Lung (tissue), 12 donors: ENCODE data around the gene NSD1. TPM values are rescaled to one million over a fixed set of nuclear protein-coding genes. Genes with fewer than 3 reads are reported as not detected.

Experiments
- ATAC-seq: fragments of 200-7000 bp; cut with Tn5 transposase; one replicate; pipeline ENCODE4 v1.9.1; 2020; ENCODE audit warnings: moderate number of reproducible peaks; ENCODE audit not compliant: insufficient read depth, low FRiP score
- DNase-seq, 3 donors: peaks; one replicate each; pipeline ENCODE4 v3.0.0-alpha.2; 2013 to 2017
- H3K27ac ChIP-seq, 2 donors: one replicate each; pipeline ENCODE4 v1.5.1; 2013; ENCODE audit warnings: mild to moderate bottlenecking in 2 of 2, moderate library complexity in 2 of 2, control low read depth in 1 of 2, inconsistent platforms in 1 of 2, low read depth in 1 of 2, low read length in 1 of 2
- H3K27me3 ChIP-seq, 3 donors: one replicate each; pipeline ENCODE4 v1.5.1; 2013; ENCODE audit warnings: low read length in 2 of 3; ENCODE audit not compliant: control insufficient read depth in 3 of 3, insufficient read depth in 3 of 3
- H3K36me3 ChIP-seq, 4 donors: one replicate each; pipeline ENCODE4 v1.5.1; 2013; ENCODE audit warnings: low read length in 4 of 4, mild to moderate bottlenecking in 1 of 4, moderate library complexity in 1 of 4; ENCODE audit not compliant: control insufficient read depth in 4 of 4, insufficient read depth in 4 of 4
- H3K4me1 ChIP-seq, 5 donors: one replicate each; pipeline ENCODE4 v1.5.1; 2013; ENCODE audit warnings: low read length in 5 of 5, mild to moderate bottlenecking in 2 of 5, moderate library complexity in 1 of 5; ENCODE audit not compliant: control insufficient read depth in 5 of 5, insufficient read depth in 5 of 5
- H3K4me3 ChIP-seq: one replicate; pipeline ENCODE4 v1.5.1; 2013; ENCODE audit warnings: mild to moderate bottlenecking, control low read depth, moderate library complexity
- H3K9ac ChIP-seq, 2 donors: one replicate each; pipeline ENCODE4 v1.5.1; 2013; ENCODE audit warnings: low read length in 2 of 2, control low read depth in 1 of 2; ENCODE audit not compliant: insufficient read depth in 1 of 2
- H3K9me3 ChIP-seq, 4 donors: one replicate each; pipeline ENCODE4 v1.5.1; 2013; ENCODE audit warnings: low read length in 3 of 4, mild to moderate bottlenecking in 1 of 4, moderate library complexity in 1 of 4; ENCODE audit not compliant: control insufficient read depth in 4 of 4, insufficient read depth in 3 of 4
- CTCF ChIP-seq: IDR thresholded peaks from 2 replicates; pipeline ENCODE4 v1.5.1; 2012; ENCODE audit warnings: mild to moderate bottlenecking; ENCODE audit errors: control extremely low read depth, extremely low read depth
- WGBS, 2 donors: extraction: QIAGEN DNeasy Blood & Tissue Kit; methylation state at CpG; one replicate each; pipeline ENCODE4 v1.1.7; 2013; 5-methylcytosine and 5-hydroxymethylcytosine counted together
- polyA plus RNA-seq, 2 donors: library from polyadenylated mRNA; stranded (reverse); fragments of 200-250 nt; gene quantifications; one replicate each; pipeline ENCODE4 v1.2.1, GENCODE V29; 2013
- total RNA-seq, 2 donors: library from RNA; depleted of rRNA in 1 of 2; stranded (reverse); fragments of >200 nt in 1 of 2; gene quantifications; one replicate each; pipeline ENCODE4 v1.2.1, GENCODE V29; 2014 to 2021
- donor health status: control.
- donor health status: control.
- donor health status: Bipolar disorder and iron deficiency.
- donor health status: healthy.
- donor health status: DM: yes; HTN: yes; CAD: no.

Gene NSD1
- total and polyA plus RNA-seq, 4 donors, result 8.0 to 81.7 (median 43.2) TPM

GRCh38 chr5:177111720-177112394, 21.7 kb upstream of the NSD1 start:
- Histone ChIP-seq H3K27me3 (no peaks in the 10 kb centered on the region), H3K36me3 (no peaks in the 10 kb centered on the region), H3K27ac (no peak overlapping the region), H3K9ac (no peak overlapping the region), H3K9me3 (no peaks in the 10 kb centered on the region), H3K4me3 (no peak overlapping the region), H3K4me1 (peaks cover 0 to 28% (median 12%) of the 10 kb centered on the region in 5 donors)
- peak; percentile 83 for TF ChIP-seq CTCF
- DNase-seq (peak; percentile 71 to 75 (median 72)), ATAC-seq (no peak)
- WGBS, 2 donors, result 22 to 28% methylated on average over 12 of the region's 12 CpGs

- H3K27ac ChIP-seq, result no peak overlapping the region
- WGBS, 2 donors, result 76 to 83% methylated on average over 5 of the region's 5 CpGs
- H3K36me3 ChIP-seq, result no peaks in the 10 kb centered on the region
- H3K9ac ChIP-seq, result no peak overlapping the region
- no peaks in the 10 kb centered on the region for H3K9me3 ChIP-seq
- no peak for TF ChIP-seq CTCF
- no peak for DNase-seq
- H3K4me3 ChIP-seq, result no peak overlapping the region
- H3K4me1 ChIP-seq, result peaks cover 0 to 32% (median 12%) of the 10 kb centered on the region in 5 donors
- H3K27me3 ChIP-seq, result no peaks in the 10 kb centered on the region
- no peak for ATAC-seq
These were observed 20.9 kb upstream of the NSD1 start for GRCh38 chr5:177112589-177113220.

GRCh38 chr5:177113566-177114424, 19.8 kb upstream of the NSD1 start:
- peak; percentile 99 for TF ChIP-seq CTCF
- no peaks in the 10 kb centered on the region for H3K9me3 ChIP-seq
- WGBS, 2 donors, result 18 to 19% methylated on average over 14 of the region's 14 CpGs
- peak overlapping the region in 1 of 2 donors; percentile 66 for H3K27ac ChIP-seq
- DNase-seq (peak; percentile 86 to 87 (median 87)), ATAC-seq (peak; percentile 71)
- H3K9ac ChIP-seq, result no peak overlapping the region
- H3K36me3 ChIP-seq, result no peaks in the 10 kb centered on the region
- H3K27me3 ChIP-seq, result no peaks in the 10 kb centered on the region
- H3K4me3 ChIP-seq, result no peak overlapping the region
- H3K4me1 ChIP-seq, result peaks cover 0 to 30% (median 12%) of the 10 kb centered on the region in 5 donors
